Measurements from ENCODE around the gene SMC3.
A peak's percentile ranks its signal among the peaks of the same experiment; 100 is the strongest.

SMC3 gene

DNA sequence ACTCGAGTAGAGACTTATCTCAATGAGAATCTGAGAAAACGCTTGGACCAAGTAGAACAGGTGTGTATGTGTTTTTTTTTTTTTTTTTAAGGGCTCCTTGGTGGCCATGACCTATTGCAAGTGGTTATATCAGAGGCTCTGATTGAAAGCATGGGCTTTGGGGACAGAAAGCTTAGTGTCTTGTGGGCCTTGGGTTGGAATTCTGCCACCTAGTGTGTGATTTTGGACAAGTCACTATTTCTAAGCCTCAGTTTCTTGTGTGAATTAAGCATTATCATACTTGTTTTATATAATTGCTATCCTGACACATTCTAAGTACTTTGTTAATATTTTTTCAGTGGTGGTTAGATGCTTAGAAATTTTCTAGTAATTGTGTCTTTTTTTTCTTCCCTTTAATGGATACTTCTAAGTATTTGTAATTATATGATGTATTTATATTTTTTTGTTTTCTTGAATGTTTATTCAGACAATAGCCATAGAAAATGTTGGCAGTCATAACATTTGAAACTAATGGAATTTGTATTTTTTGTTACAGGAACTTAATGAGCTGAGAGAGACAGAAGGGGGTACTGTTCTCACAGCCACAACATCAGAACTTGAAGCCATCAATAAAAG, 33.1 kb downstream of the SMC3 start:
- no peaks in the 10 kb centered on the region for H3K9me2 ChIP-seq (replicated peaks; ENCODE audit: insufficient read depth, low read length)
- H3K9me3 ChIP-seq (ENCODE audit: insufficient read depth, low read length) = no peaks in the 10 kb centered on the region
- H3K9ac ChIP-seq (ENCODE audit: low read length) = no peak overlapping the region
- no peaks in the 10 kb centered on the region for H4K20me1 ChIP-seq (ENCODE audit: low read depth, low read length)
- no peaks in the 10 kb centered on the region for H3K27me3 ChIP-seq (ENCODE audit: low read length)
- no peak overlapping the region for H3K27ac ChIP-seq (ENCODE audit: low read depth, low read length)
- peaks cover 36% of the 10 kb centered on the region for H3F3A ChIP-seq (ENCODE audit: insufficient read depth)
- no peak overlapping the region for H3K4me2 ChIP-seq (ENCODE audit: low read depth, low read length, poor library complexity, severe bottlenecking)
- no peak for TF ChIP-seq EZH2phosphoT487 (conservative IDR thresholded peaks at IDR 0.05; ENCODE audit: low read length)
- TF ChIP-seq, protein P1, sequence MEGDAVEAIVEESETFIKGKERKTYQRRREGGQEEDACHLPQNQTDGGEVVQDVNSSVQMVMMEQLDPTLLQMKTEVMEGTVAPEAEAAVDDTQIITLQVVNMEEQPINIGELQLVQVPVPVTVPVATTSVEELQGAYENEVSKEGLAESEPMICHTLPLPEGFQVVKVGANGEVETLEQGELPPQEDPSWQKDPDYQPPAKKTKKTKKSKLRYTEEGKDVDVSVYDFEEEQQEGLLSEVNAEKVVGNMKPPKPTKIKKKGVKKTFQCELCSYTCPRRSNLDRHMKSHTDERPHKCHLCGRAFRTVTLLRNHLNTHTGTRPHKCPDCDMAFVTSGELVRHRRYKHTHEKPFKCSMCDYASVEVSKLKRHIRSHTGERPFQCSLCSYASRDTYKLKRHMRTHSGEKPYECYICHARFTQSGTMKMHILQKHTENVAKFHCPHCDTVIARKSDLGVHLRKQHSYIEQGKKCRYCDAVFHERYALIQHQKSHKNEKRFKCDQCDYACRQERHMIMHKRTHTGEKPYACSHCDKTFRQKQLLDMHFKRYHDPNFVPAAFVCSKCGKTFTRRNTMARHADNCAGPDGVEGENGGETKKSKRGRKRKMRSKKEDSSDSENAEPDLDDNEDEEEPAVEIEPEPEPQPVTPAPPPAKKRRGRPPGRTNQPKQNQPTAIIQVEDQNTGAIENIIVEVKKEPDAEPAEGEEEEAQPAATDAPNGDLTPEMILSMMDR (IDR thresholded peaks at IDR 0.05; ENCODE audit: insufficient read depth, low read length, poor library complexity, severe bottlenecking) = peak; percentile 48
- H2AFZ ChIP-seq (ENCODE audit: low read depth, low read length, severe bottlenecking) = no peak overlapping the region
- no peak overlapping the region for H3K4me3 ChIP-seq (ENCODE audit: insufficient read depth, low read length, poor library complexity, severe bottlenecking)
- peaks cover 76% of the 10 kb centered on the region for H3K36me3 ChIP-seq (ENCODE audit: low read length)
- H3K79me2 ChIP-seq (ENCODE audit: insufficient read depth, low read length) = no peaks in the 10 kb centered on the region

DNA sequence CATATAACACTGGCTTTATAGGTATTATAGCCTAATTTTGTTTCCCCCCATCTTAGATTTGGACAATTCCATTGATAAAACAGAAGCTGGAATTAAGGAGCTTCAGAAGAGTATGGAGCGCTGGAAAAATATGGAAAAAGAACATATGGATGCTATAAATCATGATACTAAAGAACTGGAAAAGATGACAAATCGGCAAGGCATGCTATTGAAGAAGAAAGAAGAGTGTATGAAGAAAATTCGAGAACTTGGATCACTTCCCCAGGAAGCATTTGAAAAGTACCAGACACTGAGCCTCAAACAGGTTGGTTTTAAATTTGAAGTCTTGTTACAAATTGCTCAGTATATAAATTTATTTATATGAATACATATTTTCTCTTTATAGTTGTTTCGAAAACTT, 34.1 kb downstream of the SMC3 start:
- H3K27ac ChIP-seq (ENCODE audit: low read depth, low read length) = no peak overlapping the region
- H3K36me3 ChIP-seq (ENCODE audit: low read length) = peaks cover 74% of the 10 kb centered on the region
- no peak overlapping the region for H3K4me3 ChIP-seq (ENCODE audit: insufficient read depth, low read length, poor library complexity, severe bottlenecking)
- H3F3A ChIP-seq (ENCODE audit: insufficient read depth) = peaks cover 39% of the 10 kb centered on the region
- H2AFZ ChIP-seq (ENCODE audit: low read depth, low read length, severe bottlenecking) = no peak overlapping the region
- H4K20me1 ChIP-seq (ENCODE audit: low read depth, low read length) = no peaks in the 10 kb centered on the region
- no peak for TF ChIP-seq EZH2phosphoT487 (conservative IDR thresholded peaks at IDR 0.05; ENCODE audit: low read length)
- TF ChIP-seq, protein P1 (IDR thresholded peaks at IDR 0.05; ENCODE audit: insufficient read depth, low read length, poor library complexity, severe bottlenecking) = no peak
- no peaks in the 10 kb centered on the region for H3K9me2 ChIP-seq (replicated peaks; ENCODE audit: insufficient read depth, low read length)
- H3K4me2 ChIP-seq (ENCODE audit: low read depth, low read length, poor library complexity, severe bottlenecking) = no peak overlapping the region
- no peaks in the 10 kb centered on the region for H3K27me3 ChIP-seq (ENCODE audit: low read length)
- no peaks in the 10 kb centered on the region for H3K9me3 ChIP-seq (ENCODE audit: insufficient read depth, low read length)
- H3K79me2 ChIP-seq (ENCODE audit: insufficient read depth, low read length) = no peaks in the 10 kb centered on the region
- no peak overlapping the region for H3K9ac ChIP-seq (ENCODE audit: low read length)

DNA sequence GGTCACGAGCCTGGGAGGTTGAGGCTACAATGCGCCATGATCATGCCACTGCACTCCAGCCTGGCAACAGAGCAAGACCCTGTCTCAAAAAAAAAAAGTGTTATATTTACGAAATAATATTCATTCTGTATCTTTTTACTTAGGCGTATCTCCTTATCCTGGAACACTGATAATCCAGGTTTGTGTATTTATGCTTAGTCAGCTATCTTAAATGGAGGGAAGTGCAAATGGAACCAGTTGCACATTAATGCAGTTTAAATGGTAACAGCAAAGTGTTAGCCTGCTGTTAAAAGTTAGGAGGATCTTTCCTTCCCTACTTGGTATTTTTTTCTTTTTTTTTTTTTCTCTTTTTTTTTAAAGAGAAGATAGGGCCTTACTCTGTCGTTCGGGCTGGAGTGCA, 40.6 kb downstream of the SMC3 start:
- Histone ChIP-seq H3K4me3 (ENCODE audit: insufficient read depth, low read length, poor library complexity, severe bottlenecking) (no peak overlapping the region), H3K9me3 (ENCODE audit: insufficient read depth, low read length) (no peaks in the 10 kb centered on the region), H3K9ac (ENCODE audit: low read length) (no peak overlapping the region), H3K4me2 (ENCODE audit: low read depth, low read length, poor library complexity, severe bottlenecking) (no peak overlapping the region), H3K27me3 (ENCODE audit: low read length) (no peaks in the 10 kb centered on the region), H4K20me1 (ENCODE audit: low read depth, low read length) (no peaks in the 10 kb centered on the region), H3K27ac (ENCODE audit: low read depth, low read length) (no peak overlapping the region), H2AFZ (ENCODE audit: low read depth, low read length, severe bottlenecking) (no peak overlapping the region), H3K36me3 (ENCODE audit: low read length) (peaks cover 28% of the 10 kb centered on the region), H3K9me2 (replicated peaks; ENCODE audit: insufficient read depth, low read length) (no peaks in the 10 kb centered on the region), H3K79me2 (ENCODE audit: insufficient read depth, low read length) (no peaks in the 10 kb centered on the region), H3F3A (ENCODE audit: insufficient read depth) (peaks cover 24% of the 10 kb centered on the region)
- TF ChIP-seq, protein P1 (IDR thresholded peaks at IDR 0.05; ENCODE audit: insufficient read depth, low read length, poor library complexity, severe bottlenecking) = no peak
- TF ChIP-seq EZH2phosphoT487 (conservative IDR thresholded peaks at IDR 0.05; ENCODE audit: low read length) = no peak

Measured in SU-DHL-6 (cell line).